Colonic mucosa (tissue), 4 donors: ENCODE data around the gene MSI2. TPM values are rescaled to one million over a fixed set of nuclear protein-coding genes. Genes with fewer than 3 reads are reported as not detected.

Experiments used
- DNase-seq: peaks from one replicate; pipeline ENCODE4 v3.0.0-alpha.2; 2020
- H3K27ac ChIP-seq: fragments of 200-600 bp; one replicate; pipeline ENCODE4 v1.8.0; 2021
- H3K27me3 ChIP-seq: fragments of 200-600 bp; one replicate; pipeline ENCODE4 v1.8.0; 2021
- H3K36me3 ChIP-seq: fragments of 200-600 bp; one replicate; pipeline ENCODE4 v1.8.0; 2021
- H3K4me1 ChIP-seq: fragments of 200-600 bp; one replicate; pipeline ENCODE4 v1.8.0; 2021; ENCODE audit warnings: mild to moderate bottlenecking
- H3K4me3 ChIP-seq: fragments of 200-600 bp; one replicate; pipeline ENCODE4 v1.8.0; 2021
- H3K9ac ChIP-seq, 2 donors: one replicate each; pipeline ENCODE4 v1.7.0; 2013; ENCODE audit warnings: control low read depth in 2 of 2, low read depth in 2 of 2, low read length in 2 of 2
- H3K9me3 ChIP-seq: fragments of 200-600 bp; one replicate; pipeline ENCODE4 v1.8.0; 2021
- intact Hi-C: fragments of 100-400 bp; cut with DNase I; formaldehyde crosslinking; loops from one replicate; pipeline ENCODE4 v1.14.1; 2022
- total RNA-seq, 2 donors: library from RNA; stranded (reverse); fragmentation: NEBNext Ultra II Directional in 1 of 2; extraction: Animal tissue kit (Norgen Biotek cat#: 25700) in 1 of 2; gene quantifications; one replicate each; pipeline ENCODE4 v1.2.1, GENCODE V29; 2021
- TF ChIP-seq, protein P1 (sequence below): fragments of 200-600 bp; IDR thresholded peaks from one replicate; pipeline ENCODE4 v1.8.0; 2022; ENCODE audit warnings: antibody characterized with exemption, mild to moderate bottlenecking
- donor health status: healthy.
- donor health status: DM: no; HTN: no; CAD: no.
- donor health status: DM: no; HTN: no; CAD: no.

Gene MSI2
- total RNA-seq, 2 donors from 2014 or later: 61.6 to 75.4 TPM

DNA sequence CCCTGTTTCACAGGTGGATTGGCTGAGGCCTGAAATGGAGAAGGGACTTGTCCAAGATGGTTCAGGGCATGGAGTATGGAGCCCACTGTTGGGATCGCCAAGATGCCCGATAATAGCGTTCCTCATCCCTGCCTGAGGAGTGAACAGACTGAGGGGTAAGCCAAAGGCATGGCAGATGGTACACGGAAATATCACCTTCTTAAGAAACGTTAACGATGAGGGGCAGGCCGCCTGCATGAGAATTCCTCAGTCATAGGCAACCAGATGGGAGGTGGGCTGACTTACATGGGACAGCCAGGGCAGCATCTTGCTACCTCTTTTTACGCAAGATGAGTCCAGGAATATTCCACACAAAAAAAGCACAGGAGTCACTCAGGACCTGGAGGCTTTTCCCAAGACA is 300.7 kb downstream of the MSI2 start:
- no peak overlapping the region for H3K4me3 ChIP-seq
- H3K4me1 ChIP-seq: no peaks in the 10 kb centered on the region
- no peak overlapping the region for H3K9ac ChIP-seq
- TF ChIP-seq, protein P1, sequence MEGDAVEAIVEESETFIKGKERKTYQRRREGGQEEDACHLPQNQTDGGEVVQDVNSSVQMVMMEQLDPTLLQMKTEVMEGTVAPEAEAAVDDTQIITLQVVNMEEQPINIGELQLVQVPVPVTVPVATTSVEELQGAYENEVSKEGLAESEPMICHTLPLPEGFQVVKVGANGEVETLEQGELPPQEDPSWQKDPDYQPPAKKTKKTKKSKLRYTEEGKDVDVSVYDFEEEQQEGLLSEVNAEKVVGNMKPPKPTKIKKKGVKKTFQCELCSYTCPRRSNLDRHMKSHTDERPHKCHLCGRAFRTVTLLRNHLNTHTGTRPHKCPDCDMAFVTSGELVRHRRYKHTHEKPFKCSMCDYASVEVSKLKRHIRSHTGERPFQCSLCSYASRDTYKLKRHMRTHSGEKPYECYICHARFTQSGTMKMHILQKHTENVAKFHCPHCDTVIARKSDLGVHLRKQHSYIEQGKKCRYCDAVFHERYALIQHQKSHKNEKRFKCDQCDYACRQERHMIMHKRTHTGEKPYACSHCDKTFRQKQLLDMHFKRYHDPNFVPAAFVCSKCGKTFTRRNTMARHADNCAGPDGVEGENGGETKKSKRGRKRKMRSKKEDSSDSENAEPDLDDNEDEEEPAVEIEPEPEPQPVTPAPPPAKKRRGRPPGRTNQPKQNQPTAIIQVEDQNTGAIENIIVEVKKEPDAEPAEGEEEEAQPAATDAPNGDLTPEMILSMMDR: no peak
- H3K9me3 ChIP-seq: no peaks in the 10 kb centered on the region
- DNase-seq: no peak
- H3K36me3 ChIP-seq: no peaks in the 10 kb centered on the region
- H3K27me3 ChIP-seq: no peaks in the 10 kb centered on the region
- no peak overlapping the region for H3K27ac ChIP-seq
- intact Hi-C loops: no loop called here

DNA sequence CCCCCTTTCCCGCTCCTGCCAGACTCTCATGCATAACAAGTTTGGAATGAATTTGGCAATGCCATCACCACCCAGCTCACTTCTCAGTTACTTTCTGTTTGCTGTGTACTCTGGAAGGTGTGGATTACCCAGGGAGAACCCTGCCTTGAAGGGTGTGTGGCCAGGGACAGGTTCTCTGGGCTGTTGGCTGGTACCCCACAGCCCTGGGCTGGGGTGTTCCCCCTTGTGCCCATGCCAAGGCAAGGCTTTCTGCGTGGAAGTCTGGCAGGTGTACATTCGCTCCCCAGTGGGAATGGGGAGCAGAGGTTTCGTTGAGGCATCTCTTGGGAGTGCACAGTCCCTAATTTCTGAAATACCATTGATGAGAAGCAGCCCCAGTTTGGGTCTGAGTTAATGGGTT is 301.1 kb downstream of the MSI2 start:
- no peaks in the 10 kb centered on the region for H3K36me3 ChIP-seq
- TF ChIP-seq, protein P1: no peak
- H3K27ac ChIP-seq: no peak overlapping the region
- intact Hi-C loops: no loop called here
- DNase-seq: no peak
- no peak overlapping the region for H3K9ac ChIP-seq
- no peaks in the 10 kb centered on the region for H3K9me3 ChIP-seq
- no peaks in the 10 kb centered on the region for H3K27me3 ChIP-seq
- H3K4me3 ChIP-seq: no peak overlapping the region
- no peaks in the 10 kb centered on the region for H3K4me1 ChIP-seq

DNA sequence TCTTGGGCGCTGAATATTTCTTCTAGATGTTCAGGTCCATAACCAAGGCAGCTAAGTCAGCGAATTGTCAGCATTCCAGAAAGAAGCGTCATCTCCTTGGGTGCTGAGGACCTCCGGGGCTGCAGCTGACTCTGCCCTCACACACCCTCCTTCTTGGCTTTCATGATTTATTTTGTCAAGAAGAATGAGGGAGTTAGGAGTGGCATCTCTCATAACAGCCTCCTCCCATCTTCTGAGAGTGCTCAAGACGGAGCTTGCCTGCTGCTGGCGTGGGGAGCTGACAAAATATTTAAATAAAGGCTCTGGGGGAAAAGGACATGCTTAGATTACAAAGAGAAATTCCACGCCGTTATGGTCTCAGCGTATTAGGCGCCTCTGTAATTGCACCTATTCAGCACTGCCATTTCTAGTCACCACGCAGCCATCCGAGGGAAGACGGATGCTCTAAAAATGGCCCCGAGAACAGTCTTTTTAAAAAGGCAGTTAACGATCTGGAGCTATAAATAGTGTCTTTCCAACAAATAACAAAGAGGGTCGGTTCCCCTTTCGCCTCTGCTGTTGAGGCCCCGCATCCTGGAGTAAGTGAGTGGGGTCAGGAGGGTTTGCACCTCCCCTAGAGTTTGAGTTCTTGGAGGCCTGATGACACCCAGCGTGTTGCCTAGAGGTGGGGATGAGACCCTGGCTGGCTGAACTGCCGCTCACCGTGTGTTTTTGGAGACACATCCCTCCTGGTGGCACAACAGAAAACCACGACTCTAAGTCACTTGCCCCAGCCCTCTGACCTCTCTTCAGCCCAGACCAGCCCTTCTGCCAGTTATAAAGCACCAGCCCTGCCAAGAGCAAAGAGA is 301.7 kb downstream of the MSI2 start:
- TF ChIP-seq, protein P1: no peak
- Histone ChIP-seq H3K9me3 (no peaks in the 10 kb centered on the region), H3K9ac (no peak overlapping the region), H3K4me3 (no peak overlapping the region), H3K27ac (no peak overlapping the region), H3K36me3 (no peaks in the 10 kb centered on the region), H3K27me3 (no peaks in the 10 kb centered on the region), H3K4me1 (no peaks in the 10 kb centered on the region)
- intact Hi-C loops: no loop called here
- no peak for DNase-seq

DNA sequence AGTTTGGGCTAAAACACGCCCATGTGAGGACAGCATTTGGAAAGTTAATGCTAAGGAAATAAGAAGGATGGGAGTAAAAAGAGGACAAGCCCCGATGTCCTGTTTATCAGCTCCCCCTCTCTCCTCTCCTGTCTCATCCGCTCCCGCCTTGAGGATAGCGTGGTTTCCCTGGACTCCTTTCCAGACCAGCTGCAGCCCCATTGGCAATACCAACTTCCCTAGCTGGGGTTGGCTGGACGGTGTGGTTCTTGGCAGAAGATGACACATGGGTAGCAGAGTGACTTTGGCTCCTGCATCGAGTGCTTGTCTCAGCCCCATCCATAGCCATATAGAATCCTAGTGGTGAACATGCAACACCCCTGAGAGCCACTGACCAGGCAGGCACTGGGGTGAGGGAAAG is 302.9 kb downstream of the MSI2 start:
- Histone ChIP-seq H3K9ac (no peak overlapping the region), H3K27me3 (no peaks in the 10 kb centered on the region), H3K9me3 (no peaks in the 10 kb centered on the region), H3K4me1 (no peaks in the 10 kb centered on the region), H3K4me3 (no peak overlapping the region), H3K27ac (no peak overlapping the region), H3K36me3 (no peaks in the 10 kb centered on the region)
- intact Hi-C loops: no loop called here
- no peak for DNase-seq
- TF ChIP-seq, protein P1: no peak

DNA sequence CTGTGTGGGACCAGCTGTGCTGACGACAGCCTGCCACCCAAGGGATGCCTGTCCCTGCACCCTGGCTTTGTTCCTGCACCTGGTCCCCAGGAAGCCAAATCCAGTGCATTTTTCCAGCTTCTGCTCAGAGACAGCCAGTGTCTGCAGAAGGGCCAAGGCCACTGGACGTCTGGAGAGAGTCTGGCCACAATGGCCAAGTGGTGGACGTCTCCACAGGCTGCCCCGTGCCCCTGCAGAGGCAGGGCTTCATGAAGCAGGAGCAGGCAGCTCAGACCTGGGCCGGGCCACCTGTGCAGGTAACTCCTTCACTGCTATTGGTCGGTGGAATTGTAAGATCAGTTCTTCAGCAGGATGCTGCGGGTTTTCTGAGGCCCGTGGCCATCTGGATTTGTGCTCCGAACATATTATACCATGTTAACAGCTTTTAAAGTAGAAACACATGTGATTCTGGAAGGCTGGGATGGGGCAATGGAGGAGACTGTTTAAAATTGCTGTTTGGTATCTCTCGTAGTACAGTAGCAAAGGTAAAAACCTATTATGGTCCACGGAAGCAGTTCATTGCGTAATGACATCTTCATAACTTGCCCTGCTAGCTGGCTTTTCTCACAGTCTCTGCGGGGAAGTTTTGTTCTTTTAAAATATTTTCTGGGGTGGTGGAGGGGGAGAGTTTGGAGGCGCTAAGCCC is 303.5 kb downstream of the MSI2 start:
- DNase-seq: no peak
- no peaks in the 10 kb centered on the region for H3K4me1 ChIP-seq
- no peak overlapping the region for H3K9ac ChIP-seq
- intact Hi-C loops: no loop called here
- H3K27me3 ChIP-seq: no peaks in the 10 kb centered on the region
- H3K27ac ChIP-seq: no peak overlapping the region
- no peaks in the 10 kb centered on the region for H3K36me3 ChIP-seq
- no peak overlapping the region for H3K4me3 ChIP-seq
- TF ChIP-seq, protein P1: no peak
- no peaks in the 10 kb centered on the region for H3K9me3 ChIP-seq
